ENCODE measurements around the gene NCAM1. TPM values are rescaled to one million over a fixed set of nuclear protein-coding genes. Genes with fewer than 3 reads are reported as not detected.

The NCAM1 gene
- total and polyA plus RNA-seq, 2 experiments from 2014 or later: 0.76 to 1.6 TPM

- Mint-ChIP-seq H3K36me3 (ENCODE audit: low read depth) (no peaks in the 10 kb centered on the region), H3K4me1 (peaks cover 14% of the 10 kb centered on the region), H3K4me3 (no peak overlapping the region), H3K27ac (no peak overlapping the region), H3K9me3 (no peaks in the 10 kb centered on the region), H3K27me3 (ENCODE audit: insufficient read depth, low read depth, poor library complexity) (no peaks in the 10 kb centered on the region)
- TF ChIP-seq ZNF462 (CRISPR knock-in tag; IDR thresholded peaks at IDR 0.05) (no peak), ETS1 (IDR thresholded peaks at IDR 0.05) (no peak), EZH2 (IDR thresholded peaks at IDR 0.05; ENCODE audit: low read depth, unreplicated experiment) (no peak), NANOG (IDR thresholded peaks at IDR 0.05; ENCODE audit: borderline replicate concordance) (no peak), EZH2phosphoT487 (IDR thresholded peaks at IDR 0.05; ENCODE audit: unreplicated experiment) (no peak), JUNB (IDR thresholded peaks at IDR 0.05; ENCODE audit: unreplicated experiment) (no peak), CTCF (conservative IDR thresholded peaks at IDR 0.05; ENCODE audit: low read depth in 2 of 2) (no peak), POLR2AphosphoS5 (IDR thresholded peaks at IDR 0.05; ENCODE audit: low read depth) (no peak), REST (IDR thresholded peaks at IDR 0.05; ENCODE audit: unreplicated experiment) (no peak), ZNF331 (CRISPR knock-in tag; IDR thresholded peaks at IDR 0.05; ENCODE audit: low read depth) (no peak), STAT1 (IDR thresholded peaks at IDR 0.05; ENCODE audit: unreplicated experiment) (no peak), ZNF114 (CRISPR knock-in tag; IDR thresholded peaks at IDR 0.05) (no peak)
- no peak for ATAC-seq
- Histone ChIP-seq H3K27ac (ENCODE audit: low read depth) (no peak overlapping the region), H3K79me2 (replicated peaks; ENCODE audit: insufficient read depth) (no peaks in the 10 kb centered on the region), H3K36me3 (ENCODE audit: insufficient read depth) (no peaks in the 10 kb centered on the region), H3K4me3 (no peak overlapping the region), H3K4me1 (ENCODE audit: insufficient read depth) (no peaks in the 10 kb centered on the region), H3K9me2 (ENCODE audit: insufficient read depth) (no peaks in the 10 kb centered on the region), H3F3A (replicated peaks; ENCODE audit: low read depth) (no peaks in the 10 kb centered on the region), H3K4me2 (no peak overlapping the region), H4K20me1 (replicated peaks; ENCODE audit: insufficient read depth) (no peaks in the 10 kb centered on the region), H2AFZ (no peak overlapping the region), H3K27me3 (ENCODE audit: insufficient read depth) (no peaks in the 10 kb centered on the region)
- no peak for DNase-seq (ENCODE audit: low spot score)
Measured at GRCh38 chr11:112995423-112996090, 34.3 kb downstream of the NCAM1 start.
